Activated T-helper 2 cell treated with anti-CD3 and anti-CD28 coated beads, Interferon-gamma antibody, Interleukin-2, Interleukin-4, amounts not matched to agents 10 μg/mL and 5 μg/mL and 100 μg/mL, durations not matched to agents 14 hours and 24 hours and 36 hours (primary cell): ENCODE data around the gene SMIM26. TPM values are rescaled to one million over a fixed set of nuclear protein-coding genes. Genes with fewer than 3 reads are reported as not detected.
A peak's percentile ranks its signal among the peaks of the same experiment; 100 is the strongest.

Experiments used
- DNase-seq: peaks from one replicate; pipeline ENCODE4 v3.0.0; 2021; ENCODE audit warnings: low spot score
- H3K27ac Mint-ChIP-seq: one replicate; pipeline ENCODE4 v1.8.0; 2021; ENCODE audit warnings: mixed read lengths
- H3K27me3 Mint-ChIP-seq: one replicate; pipeline ENCODE4 v1.8.0; 2021; ENCODE audit warnings: low read depth, mixed read lengths
- H3K36me3 Mint-ChIP-seq: one replicate; pipeline ENCODE4 v1.8.0; 2021; ENCODE audit warnings: low read depth, mixed read lengths
- H3K4me1 Mint-ChIP-seq: one replicate; pipeline ENCODE4 v1.8.0; 2021; ENCODE audit warnings: low read depth, mixed read lengths
- H3K4me3 Mint-ChIP-seq: one replicate; pipeline ENCODE4 v1.8.0; 2021; ENCODE audit warnings: low read depth, mild to moderate bottlenecking, moderate library complexity, mixed read lengths
- H3K9me3 Mint-ChIP-seq: one replicate; pipeline ENCODE4 v1.8.0; 2021; ENCODE audit warnings: mixed read lengths
- intact Hi-C: fragments of 100-400 bp; cut with micrococcal nuclease; formaldehyde crosslinking; loops from one replicate; pipeline ENCODE4 v1.15.1; 2023
- total RNA-seq: library from RNA; stranded (reverse); gene quantifications from 2 replicates; pipeline ENCODE4 v1.2.3, GENCODE V29; 2022

SMIM26 gene
- total RNA-seq, 1 donor from 2014 or later = 60.2 TPM

DNA sequence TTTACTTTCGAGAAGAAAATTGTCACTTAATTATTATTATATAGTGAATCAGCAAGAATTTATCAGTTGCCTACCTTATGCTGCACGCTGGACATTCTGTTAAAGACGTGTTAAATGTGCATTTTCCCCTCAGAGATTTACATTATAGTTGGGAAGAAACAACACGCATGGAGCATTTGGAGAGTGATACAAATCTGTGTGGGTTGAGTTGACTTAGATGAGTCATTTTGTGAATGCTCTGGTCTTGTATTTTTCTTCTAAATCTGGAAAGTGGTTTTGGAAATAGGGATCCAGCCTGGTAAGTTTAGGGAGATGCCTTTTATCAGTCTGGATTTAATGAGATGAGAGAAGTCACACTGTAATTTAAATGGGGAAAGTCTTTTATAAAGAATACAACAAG is 24.0 kb upstream of the SMIM26 start:
- Mint-ChIP-seq H3K9me3 (no peaks in the 10 kb centered on the region), H3K27ac (no peak overlapping the region), H3K4me3 (no peak overlapping the region), H3K4me1 (peaks cover 11% of the 10 kb centered on the region), H3K36me3 (peaks cover 72% of the 10 kb centered on the region), H3K27me3 (no peaks in the 10 kb centered on the region)
- no peak for DNase-seq
- intact Hi-C loops = no loop called here

DNA sequence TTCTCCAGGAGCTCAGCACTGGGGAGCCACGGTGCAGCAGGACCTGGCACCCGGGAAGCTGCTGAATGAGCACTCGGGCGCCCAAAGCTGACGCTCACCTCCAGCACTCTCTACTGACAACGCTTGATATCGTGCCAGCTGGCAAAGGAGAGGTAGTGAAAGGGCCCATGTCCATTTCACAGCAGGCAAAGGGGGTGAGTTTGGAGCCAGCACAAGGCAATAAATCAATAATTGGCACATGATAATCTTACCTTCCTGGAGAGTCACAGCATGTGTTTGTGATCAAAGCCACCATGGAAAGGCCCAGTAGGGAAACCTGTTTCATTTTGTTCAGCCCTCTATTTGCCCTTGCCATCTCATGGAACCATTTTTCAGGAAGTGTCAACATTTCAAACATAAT is 23.3 kb upstream of the SMIM26 start:
- DNase-seq = no peak
- no peaks in the 10 kb centered on the region for H3K27me3 Mint-ChIP-seq
- peaks cover 70% of the 10 kb centered on the region for H3K36me3 Mint-ChIP-seq
- H3K9me3 Mint-ChIP-seq = no peaks in the 10 kb centered on the region
- H3K27ac Mint-ChIP-seq = no peak overlapping the region
- peaks cover 11% of the 10 kb centered on the region for H3K4me1 Mint-ChIP-seq
- intact Hi-C loops = no loop called here
- no peak overlapping the region for H3K4me3 Mint-ChIP-seq

DNA sequence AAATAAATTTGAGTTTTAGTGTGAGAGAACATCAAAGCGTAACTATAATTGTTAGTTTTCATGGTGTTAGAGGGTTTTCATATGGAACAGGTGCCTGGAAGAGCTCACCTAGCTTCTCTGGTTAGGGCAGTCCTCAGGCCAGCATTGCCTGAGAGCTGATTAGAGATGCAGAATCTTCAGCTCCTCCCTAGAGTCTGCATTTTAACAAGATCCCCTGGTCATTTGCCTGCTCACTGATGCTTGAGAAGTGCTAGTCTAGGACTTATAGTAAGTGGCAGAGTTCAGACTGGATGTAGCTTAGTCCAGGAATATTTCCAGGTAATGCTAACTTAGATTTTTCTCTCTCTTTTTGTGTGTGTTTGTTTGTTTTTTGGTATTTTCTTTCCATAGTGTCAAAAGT is 21.7 kb upstream of the SMIM26 start:
- Mint-ChIP-seq H3K4me3 (no peak overlapping the region), H3K9me3 (no peaks in the 10 kb centered on the region), H3K27me3 (no peaks in the 10 kb centered on the region), H3K4me1 (peaks cover 6% of the 10 kb centered on the region), H3K36me3 (peaks cover 65% of the 10 kb centered on the region), H3K27ac (no peak overlapping the region)
- intact Hi-C loops = no loop called here
- no peak for DNase-seq

DNA sequence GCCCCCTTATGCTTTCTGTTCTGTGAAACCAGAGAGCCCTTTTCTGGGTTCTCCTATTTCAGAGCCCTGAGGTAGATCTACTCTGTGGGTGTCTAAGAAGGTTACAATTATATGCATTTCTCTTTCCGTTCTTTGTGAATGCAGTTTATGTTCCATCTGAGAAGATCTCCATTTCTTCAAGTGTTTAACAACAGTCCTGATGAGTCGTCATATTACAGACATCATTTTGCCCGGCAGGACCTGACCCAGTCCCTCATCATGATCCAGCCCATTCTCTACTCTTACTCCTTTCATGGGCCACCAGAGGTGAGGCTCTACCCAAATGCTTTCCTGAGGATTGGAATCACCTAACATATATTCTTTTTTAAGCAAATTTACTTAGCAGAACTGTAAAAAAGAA is 18.8 kb upstream of the SMIM26 start:
- Mint-ChIP-seq H3K27me3 (no peaks in the 10 kb centered on the region), H3K9me3 (no peaks in the 10 kb centered on the region), H3K36me3 (peaks cover 64% of the 10 kb centered on the region), H3K27ac (no peak overlapping the region), H3K4me3 (no peak overlapping the region), H3K4me1 (no peaks in the 10 kb centered on the region)
- DNase-seq = no peak
- intact Hi-C loops = no loop called here

DNA sequence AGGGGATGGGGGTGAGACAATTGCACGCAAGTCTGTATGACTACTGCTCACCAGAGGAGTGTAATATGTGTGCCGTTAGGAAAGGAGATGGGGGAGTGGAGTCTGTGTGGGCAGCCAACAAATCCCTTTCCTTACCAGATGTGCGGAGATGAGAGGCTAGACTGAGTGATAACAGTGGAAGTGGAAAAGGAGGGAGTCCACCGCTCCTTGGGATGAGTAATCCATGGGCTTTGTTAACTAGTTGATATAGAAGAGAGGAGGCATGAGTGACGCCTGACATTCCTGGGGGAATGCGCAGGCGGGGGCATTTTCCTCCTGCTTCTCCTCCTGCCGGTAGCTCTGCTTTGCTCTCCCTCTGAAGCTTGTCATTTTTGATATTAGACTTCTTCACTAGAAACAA is 13.5 kb upstream of the SMIM26 start:
- no peaks in the 10 kb centered on the region for H3K9me3 Mint-ChIP-seq
- no peaks in the 10 kb centered on the region for H3K27me3 Mint-ChIP-seq
- intact Hi-C loops = no loop called here
- H3K27ac Mint-ChIP-seq = no peak overlapping the region
- H3K4me3 Mint-ChIP-seq = no peak overlapping the region
- peaks cover 69% of the 10 kb centered on the region for H3K36me3 Mint-ChIP-seq
- no peaks in the 10 kb centered on the region for H3K4me1 Mint-ChIP-seq
- DNase-seq = no peak

DNA sequence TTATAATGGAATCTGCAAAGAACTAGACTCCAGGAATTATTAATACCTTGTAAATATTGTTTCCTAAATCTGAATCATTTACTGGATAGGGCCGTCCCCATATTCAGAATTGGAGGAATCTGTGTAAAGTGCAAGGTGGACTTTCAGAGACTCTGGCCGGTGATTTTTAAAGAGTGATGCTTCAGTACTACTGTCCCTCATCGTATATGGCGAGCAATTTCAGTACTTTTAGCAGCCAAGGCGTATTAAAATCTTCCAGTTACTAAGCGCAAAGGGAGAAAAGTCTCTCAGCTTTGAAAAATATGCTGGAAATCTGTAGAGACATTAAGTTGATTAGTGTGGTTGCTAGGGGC is 483 bp downstream of the SMIM26 start:
- Mint-ChIP-seq H3K36me3 (peaks cover 34% of the 10 kb centered on the region), H3K4me1 (peaks cover 12% of the 10 kb centered on the region), H3K27ac (peak overlapping the region; percentile 96), H3K4me3 (peak overlapping the region; percentile 97), H3K27me3 (no peaks in the 10 kb centered on the region), H3K9me3 (peaks cover 4% of the 10 kb centered on the region)
- intact Hi-C loops = loop anchor here (1.0 kb wide), 3 partner anchors 20 to 100 kb away; partner anchors contain the start of genes DZANK1, POLR3F and SEC23B
- DNase-seq = no peak

DNA sequence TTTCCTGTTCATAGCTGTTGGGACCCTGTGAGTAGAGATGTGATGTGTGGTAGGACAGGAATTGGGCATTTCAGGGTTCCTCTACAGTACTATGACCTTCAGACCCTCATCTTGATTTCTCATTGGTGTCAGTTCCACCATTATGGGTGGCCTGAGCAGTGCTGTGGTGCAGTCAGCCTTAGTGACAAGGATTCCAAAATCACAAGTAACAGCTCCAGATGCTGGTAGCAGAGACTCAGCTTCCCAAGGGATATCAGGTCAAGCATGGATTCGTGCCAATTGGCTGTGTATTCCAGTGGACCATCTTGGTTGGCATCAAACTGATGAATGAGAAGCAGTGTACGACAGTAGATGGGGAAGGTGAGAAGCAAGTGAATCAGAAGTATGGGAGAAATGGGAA is 3.8 kb downstream of the SMIM26 start:
- DNase-seq = no peak

DNA sequence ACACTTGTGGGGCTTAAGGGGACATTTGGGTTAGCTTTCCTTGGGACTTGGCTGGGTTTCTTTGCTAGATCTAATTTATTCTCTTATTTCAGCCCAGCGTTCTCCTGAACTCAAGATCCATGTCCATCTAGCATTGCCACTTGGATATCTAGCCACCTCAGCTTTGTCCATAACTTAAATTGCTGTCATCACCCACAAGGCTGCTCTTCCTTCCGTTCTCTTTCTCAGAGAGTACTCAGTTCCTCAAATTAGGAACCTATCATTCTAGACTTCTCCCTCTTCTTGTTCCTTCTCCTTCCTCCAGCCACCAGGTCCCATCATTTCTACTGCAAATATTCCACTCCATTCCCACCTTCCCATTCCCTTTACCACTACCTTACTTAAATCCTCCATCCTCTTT is 4.3 kb downstream of the SMIM26 start:
- no peaks in the 10 kb centered on the region for H3K27me3 Mint-ChIP-seq
- no peak overlapping the region for H3K27ac Mint-ChIP-seq
- H3K4me1 Mint-ChIP-seq = peaks cover 11% of the 10 kb centered on the region
- H3K36me3 Mint-ChIP-seq = peaks cover 29% of the 10 kb centered on the region
- no peak overlapping the region for H3K4me3 Mint-ChIP-seq
- intact Hi-C loops = no loop called here
- no peak for DNase-seq
- H3K9me3 Mint-ChIP-seq = peaks cover 4% of the 10 kb centered on the region

More for the DNA sequence above, 3.8 kb downstream of the SMIM26 start:
- no peak overlapping the region for H3K4me3 Mint-ChIP-seq
- H3K27ac Mint-ChIP-seq = no peak overlapping the region
- H3K27me3 Mint-ChIP-seq = no peaks in the 10 kb centered on the region
- intact Hi-C loops = no loop called here
- H3K36me3 Mint-ChIP-seq = peaks cover 29% of the 10 kb centered on the region
- peaks cover 4% of the 10 kb centered on the region for H3K9me3 Mint-ChIP-seq
- peaks cover 12% of the 10 kb centered on the region for H3K4me1 Mint-ChIP-seq

DNA sequence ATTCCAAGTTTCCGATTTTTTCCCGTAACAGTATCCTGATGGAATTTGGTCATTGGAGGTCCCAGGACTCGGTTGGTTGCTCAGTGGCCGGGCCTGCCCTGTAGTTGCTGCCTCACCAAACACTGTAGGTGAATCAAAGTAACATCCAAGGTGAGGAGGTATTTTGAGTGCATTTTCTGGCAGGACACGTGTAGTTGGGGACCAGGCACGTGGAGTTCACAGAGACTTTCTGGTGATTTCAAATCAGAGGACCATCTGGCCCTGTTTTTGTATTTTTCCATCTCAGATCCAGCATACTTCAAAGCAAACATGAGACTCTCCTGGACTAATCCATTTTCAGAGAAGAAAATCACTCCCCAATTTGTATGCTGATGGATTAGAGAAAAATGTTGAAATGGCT is 10.7 kb downstream of the SMIM26 start:
- peaks cover 5% of the 10 kb centered on the region for H3K4me1 Mint-ChIP-seq

DNA sequence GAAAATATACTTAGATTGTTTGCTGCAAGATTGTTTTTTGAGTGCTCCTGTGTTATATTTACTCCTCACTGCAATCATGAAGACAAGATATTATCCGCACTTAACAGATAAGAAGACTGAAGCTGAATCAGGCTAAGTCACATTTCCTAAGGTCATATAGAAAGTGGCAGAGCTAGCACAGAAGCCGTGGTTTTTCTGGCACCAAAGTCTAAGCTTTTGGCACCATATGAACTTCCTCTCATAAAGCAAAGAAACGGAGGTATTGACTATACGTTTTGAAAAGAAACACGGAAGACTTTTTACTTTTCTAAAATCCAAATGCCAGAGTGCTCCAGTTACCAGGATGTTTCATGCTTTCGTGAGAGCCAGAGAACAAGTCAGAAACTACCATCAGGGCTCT is 11.3 kb downstream of the SMIM26 start:
- H3K4me3 Mint-ChIP-seq = no peak overlapping the region
- H3K36me3 Mint-ChIP-seq = no peaks in the 10 kb centered on the region
- intact Hi-C loops = no loop called here

More for the DNA sequence above, 10.7 kb downstream of the SMIM26 start:
- DNase-seq = no peak
- intact Hi-C loops = no loop called here
- Mint-ChIP-seq H3K36me3 (no peaks in the 10 kb centered on the region), H3K27ac (no peak overlapping the region), H3K9me3 (no peaks in the 10 kb centered on the region), H3K27me3 (peaks cover 4% of the 10 kb centered on the region), H3K4me3 (no peak overlapping the region)

DNA sequence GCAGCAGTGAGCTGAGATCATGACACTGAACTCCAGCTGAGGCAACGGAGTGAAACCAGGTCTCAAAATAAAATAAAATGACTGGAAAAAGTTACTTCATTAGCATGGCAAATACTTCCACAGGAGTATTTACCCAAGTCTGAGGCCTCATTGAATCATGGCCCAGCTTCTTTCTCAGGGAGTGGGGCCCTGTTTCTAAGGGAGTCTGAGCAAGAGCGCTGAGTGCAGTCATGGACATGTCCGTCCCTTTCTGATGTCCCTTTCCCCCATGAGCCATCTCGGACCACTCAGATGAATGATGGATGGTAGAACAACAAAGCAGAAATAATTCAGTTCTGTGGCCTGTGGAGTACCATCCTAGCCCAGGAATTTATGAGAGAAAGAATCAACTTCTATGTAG is 12.8 kb downstream of the SMIM26 start:
- no peak overlapping the region for H3K4me3 Mint-ChIP-seq
- no peak for DNase-seq
- peaks cover 10% of the 10 kb centered on the region for H3K27me3 Mint-ChIP-seq
- H3K36me3 Mint-ChIP-seq = no peaks in the 10 kb centered on the region
- intact Hi-C loops = loop anchor here (10.0 kb wide), 1 partner anchor 295 kb away; the partner anchor contains the start of gene ZNF133
- peaks cover 5% of the 10 kb centered on the region for H3K4me1 Mint-ChIP-seq
- no peaks in the 10 kb centered on the region for H3K9me3 Mint-ChIP-seq
- H3K27ac Mint-ChIP-seq = no peak overlapping the region

More for the DNA sequence above, 11.3 kb downstream of the SMIM26 start:
- no peak for DNase-seq
- no peaks in the 10 kb centered on the region for H3K9me3 Mint-ChIP-seq
- H3K27ac Mint-ChIP-seq = no peak overlapping the region
- peaks cover 5% of the 10 kb centered on the region for H3K4me1 Mint-ChIP-seq
- peaks cover 4% of the 10 kb centered on the region for H3K27me3 Mint-ChIP-seq

DNA sequence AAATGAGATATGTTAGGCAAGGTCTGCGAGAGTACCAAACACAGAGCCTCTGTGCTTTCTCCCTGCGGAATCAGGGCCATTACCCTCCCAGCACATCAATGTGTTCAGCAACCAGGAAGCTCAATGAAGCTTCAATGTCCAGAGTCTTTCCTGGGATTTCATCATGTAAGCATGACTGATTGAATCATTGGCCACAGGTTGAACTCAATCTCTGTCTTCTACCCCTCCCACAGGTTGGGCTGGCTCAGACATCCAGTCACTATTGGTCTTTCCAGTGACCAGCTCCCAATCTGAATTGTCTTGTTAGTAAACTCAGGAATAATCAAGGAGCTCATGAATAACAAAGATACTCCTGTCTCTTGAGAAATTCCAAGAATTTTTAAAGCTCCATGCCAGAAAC is 17.9 kb downstream of the SMIM26 start:
- Mint-ChIP-seq H3K9me3 (no peaks in the 10 kb centered on the region), H3K36me3 (no peaks in the 10 kb centered on the region), H3K4me1 (peaks cover 21% of the 10 kb centered on the region), H3K4me3 (no peak overlapping the region), H3K27me3 (peaks cover 13% of the 10 kb centered on the region), H3K27ac (no peak overlapping the region)
- intact Hi-C loops = loop anchor here (5.0 to 10.0 kb wide), 2 partner anchors 207 to 300 kb away; partner anchors contain the start of gene ZNF133
- DNase-seq = no peak

DNA sequence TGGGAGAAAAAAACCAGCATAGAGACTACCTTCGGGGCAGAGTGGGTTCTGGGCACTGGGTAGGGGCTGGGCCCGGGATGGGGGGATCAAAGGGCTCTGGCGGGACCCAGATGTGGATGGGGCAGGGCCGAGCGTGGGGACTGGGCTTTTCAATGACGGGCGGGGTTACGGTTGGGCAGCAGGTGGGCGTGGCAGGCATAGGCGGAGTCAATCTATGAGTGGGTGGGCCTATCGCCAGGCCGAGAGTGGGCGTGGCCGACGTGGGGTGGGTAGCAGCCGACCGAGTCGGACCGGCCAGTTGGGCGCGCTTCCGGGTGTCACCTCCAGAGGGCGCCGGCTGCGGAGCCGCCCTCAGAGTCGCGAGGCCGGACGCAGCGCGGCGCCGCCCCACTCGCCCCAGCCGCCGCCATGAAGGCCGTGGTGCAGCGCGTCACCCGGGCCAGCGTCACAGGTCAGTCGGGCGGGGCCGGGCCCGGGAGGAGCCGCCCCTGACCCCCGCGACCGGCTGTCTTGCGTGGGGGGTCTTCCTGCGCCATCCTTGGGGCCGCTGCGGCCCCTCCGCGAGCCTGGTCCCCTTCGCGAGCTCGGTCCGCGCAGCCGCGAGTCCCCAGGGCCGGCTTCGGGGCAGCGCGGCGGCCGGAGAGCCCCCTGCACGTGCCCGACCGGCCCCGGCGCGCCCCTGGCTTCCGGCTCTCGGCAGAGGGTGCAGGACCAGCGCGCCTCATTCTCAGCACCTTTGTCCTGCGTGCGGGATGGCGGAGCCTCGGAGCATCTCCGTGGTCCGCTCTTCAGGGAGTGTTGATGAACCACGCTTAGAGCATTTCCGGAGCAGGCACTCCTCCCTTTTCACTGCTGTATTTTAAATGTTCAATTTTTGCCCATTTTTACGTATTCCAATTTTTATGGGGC is 20.7 kb downstream of the SMIM26 start, which contains the start of gene DTD1:
DTD1 (plus strand) TSS at position 390 of the 909 bp plus-strand sequence; CDS start at position 409, 19 bp downstream.
- peak within 1 kb of the TSS; percentile 87 for H3K4me3 Mint-ChIP-seq
- H3K9me3 Mint-ChIP-seq = no peaks in the 10 kb centered on the region
- peak within 1 kb of the TSS; percentile 74 for H3K27ac Mint-ChIP-seq
- peak; percentile 83 for DNase-seq
- peaks cover 9% of the 10 kb centered on the region for H3K27me3 Mint-ChIP-seq
- H3K36me3 Mint-ChIP-seq = no peaks in the 10 kb centered on the region
- peaks cover 20% of the 10 kb centered on the region for H3K4me1 Mint-ChIP-seq
- intact Hi-C loops = loop anchor here (1.0 to 10.0 kb wide), 5 partner anchors 21 to 303 kb away; partner anchors contain the start of genes DZANK1, POLR3F, SEC23B and SMIM26
